Cardiac muscle cell (in vitro differentiated cells and primary cell): Measurements from ENCODE around the gene RUNX3. TPM values are rescaled to one million over a fixed set of nuclear protein-coding genes. Genes with fewer than 3 reads are reported as not detected.

ENCODE experiments used
- DNase-seq, 2 donors: peaks; one replicate each; pipeline versions ENCODE4 v3.0.0 to v3.0.0-alpha.2; 2010 to 2017; ENCODE audit warnings: low read depth in 1 of 2, low spot score in 1 of 2
- H3K27ac ChIP-seq: fragments of 200-600 bp; sonication (generic); 2 replicates; pipeline ENCODE4 v1.5.1; 2016
- H3K27me3 ChIP-seq: fragments of 200-600 bp; sonication (generic); 2 replicates; pipeline ENCODE4 v1.6.0; 2016; ENCODE audit warnings: control low read depth
- H3K36me3 ChIP-seq: fragments of 200-600 bp; sonication (generic); 2 replicates; pipeline ENCODE4 v1.5.1; 2016; ENCODE audit warnings: control low read depth
- H3K4me1 ChIP-seq: fragments of 200-600 bp; sonication (generic); 2 replicates; pipeline ENCODE4 v1.8.1; 2017; ENCODE audit warnings: low read depth, mild to moderate bottlenecking, mixed run types
- H3K4me3 ChIP-seq: fragments of 200-600 bp; sonication (generic); 2 replicates; pipeline ENCODE4 v1.5.1; 2016; ENCODE audit warnings: mild to moderate bottlenecking
- H3K9me3 ChIP-seq: fragments of 200-600 bp; sonication (generic); 2 replicates; pipeline ENCODE4 v1.5.1; 2017; ENCODE audit warnings: low read depth, mild to moderate bottlenecking, control low read depth
- polyA plus RNA-seq: library from polyadenylated mRNA; unstranded; fragments of >200 nt; fragmentation: Nextera tagmentation; extraction: Ambion mirVana; gene quantifications from 2 replicates; pipeline ENCODE4 v1.2.1, GENCODE V29; 2016
- total RNA-seq: library from RNA; depleted of rRNA; stranded (reverse); fragments of >200 nt; gene quantifications from 2 replicates; pipeline ENCODE4 v1.2.3, GENCODE V29; 2016
- TF ChIP-seq, protein P1 (sequence below): IDR thresholded peaks from 2 replicates; pipeline ENCODE4 v1.5.1; 2012; ENCODE audit warnings: low read depth, mild to moderate bottlenecking, low read length

Gene RUNX3
- total and polyA plus RNA-seq, 2 experiments from 2014 or later = not detected

DNA sequence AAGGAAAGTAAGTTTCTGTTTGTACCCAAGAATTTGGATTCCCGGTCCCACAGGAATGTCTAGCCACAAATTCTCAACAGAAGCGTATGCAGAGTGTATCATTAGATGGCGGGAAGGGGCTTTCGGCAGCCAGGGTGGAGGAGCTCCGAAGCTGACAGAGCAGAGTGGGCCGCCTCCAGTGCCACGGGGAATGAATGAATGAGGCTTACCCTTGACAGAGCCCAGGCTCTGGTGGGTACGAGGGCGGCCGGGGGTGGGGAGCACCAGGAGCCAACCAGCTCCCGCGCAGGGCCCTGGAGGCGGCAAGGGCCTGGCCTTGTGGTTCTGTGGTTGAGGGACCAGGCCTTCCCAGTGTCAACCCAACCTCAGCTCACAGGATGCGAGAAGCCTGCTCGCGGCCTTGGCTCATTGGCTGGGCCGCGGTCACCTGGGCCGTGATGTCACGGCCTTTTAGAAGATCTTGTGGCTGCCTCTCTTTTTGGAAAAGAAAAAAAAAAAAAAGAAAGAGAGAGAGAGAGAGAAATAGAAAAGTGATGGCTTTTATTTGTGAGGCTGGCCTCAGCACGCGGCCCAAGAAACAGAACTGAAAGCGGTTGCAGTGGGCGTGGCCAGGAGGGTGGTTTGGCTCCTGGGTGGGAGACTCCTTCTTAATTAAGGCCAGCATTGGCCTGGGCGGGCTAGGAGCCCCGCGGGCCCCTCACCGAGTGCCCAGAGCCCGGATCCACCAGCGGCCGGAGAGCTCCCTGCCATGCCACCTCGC lies 34.9 kb upstream of the RUNX3 start:
- TF ChIP-seq, protein P1, sequence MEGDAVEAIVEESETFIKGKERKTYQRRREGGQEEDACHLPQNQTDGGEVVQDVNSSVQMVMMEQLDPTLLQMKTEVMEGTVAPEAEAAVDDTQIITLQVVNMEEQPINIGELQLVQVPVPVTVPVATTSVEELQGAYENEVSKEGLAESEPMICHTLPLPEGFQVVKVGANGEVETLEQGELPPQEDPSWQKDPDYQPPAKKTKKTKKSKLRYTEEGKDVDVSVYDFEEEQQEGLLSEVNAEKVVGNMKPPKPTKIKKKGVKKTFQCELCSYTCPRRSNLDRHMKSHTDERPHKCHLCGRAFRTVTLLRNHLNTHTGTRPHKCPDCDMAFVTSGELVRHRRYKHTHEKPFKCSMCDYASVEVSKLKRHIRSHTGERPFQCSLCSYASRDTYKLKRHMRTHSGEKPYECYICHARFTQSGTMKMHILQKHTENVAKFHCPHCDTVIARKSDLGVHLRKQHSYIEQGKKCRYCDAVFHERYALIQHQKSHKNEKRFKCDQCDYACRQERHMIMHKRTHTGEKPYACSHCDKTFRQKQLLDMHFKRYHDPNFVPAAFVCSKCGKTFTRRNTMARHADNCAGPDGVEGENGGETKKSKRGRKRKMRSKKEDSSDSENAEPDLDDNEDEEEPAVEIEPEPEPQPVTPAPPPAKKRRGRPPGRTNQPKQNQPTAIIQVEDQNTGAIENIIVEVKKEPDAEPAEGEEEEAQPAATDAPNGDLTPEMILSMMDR = no peak
- no peak overlapping the region for H3K4me3 ChIP-seq
- H3K27ac ChIP-seq = no peak overlapping the region
- DNase-seq = no peak
- no peaks in the 10 kb centered on the region for H3K9me3 ChIP-seq
- no peaks in the 10 kb centered on the region for H3K36me3 ChIP-seq
- no peaks in the 10 kb centered on the region for H3K4me1 ChIP-seq
- no peaks in the 10 kb centered on the region for H3K27me3 ChIP-seq

DNA sequence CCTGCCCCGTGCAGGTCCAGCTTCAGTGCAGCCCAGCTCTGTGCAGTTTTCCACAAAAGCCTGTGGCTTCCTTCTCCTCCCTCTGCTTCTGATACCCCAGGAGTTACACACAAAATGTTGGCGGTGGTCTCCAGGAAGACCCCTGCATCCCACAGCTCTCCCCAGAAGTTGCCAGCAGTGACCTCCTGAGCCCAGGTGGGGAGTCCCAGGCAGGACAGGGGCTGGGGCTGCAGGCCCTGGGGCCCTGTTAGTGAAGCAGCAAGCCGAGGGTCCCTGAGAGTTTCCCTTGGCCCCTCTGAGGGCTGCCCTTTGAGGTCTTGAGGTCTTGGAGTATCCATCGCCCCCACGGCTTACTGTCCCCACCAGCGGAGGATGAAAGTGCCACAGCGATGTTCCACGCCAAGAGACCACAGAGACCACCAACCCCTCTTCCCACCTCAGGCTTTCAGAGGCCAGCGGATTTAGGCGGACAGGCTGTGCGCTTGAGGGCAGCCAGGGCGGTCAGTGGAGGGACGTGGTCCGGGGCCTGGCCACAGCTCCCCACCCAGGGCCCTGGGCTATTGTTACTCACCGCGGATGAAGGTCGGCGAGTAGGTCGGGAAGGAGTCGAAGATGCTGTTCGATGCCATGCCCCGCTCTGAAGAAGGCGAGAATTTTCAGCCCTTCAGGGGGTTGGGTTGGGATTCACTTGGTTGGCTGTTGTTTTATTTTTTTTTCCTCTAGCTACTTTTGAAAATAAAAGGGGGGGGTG lies 34.0 kb upstream of the RUNX3 start:
- no peak overlapping the region for H3K4me3 ChIP-seq
- no peaks in the 10 kb centered on the region for H3K4me1 ChIP-seq
- no peak overlapping the region for H3K27ac ChIP-seq
- TF ChIP-seq, protein P1 = no peak
- DNase-seq = no peak
- no peaks in the 10 kb centered on the region for H3K36me3 ChIP-seq
- H3K9me3 ChIP-seq = no peaks in the 10 kb centered on the region
- no peaks in the 10 kb centered on the region for H3K27me3 ChIP-seq

DNA sequence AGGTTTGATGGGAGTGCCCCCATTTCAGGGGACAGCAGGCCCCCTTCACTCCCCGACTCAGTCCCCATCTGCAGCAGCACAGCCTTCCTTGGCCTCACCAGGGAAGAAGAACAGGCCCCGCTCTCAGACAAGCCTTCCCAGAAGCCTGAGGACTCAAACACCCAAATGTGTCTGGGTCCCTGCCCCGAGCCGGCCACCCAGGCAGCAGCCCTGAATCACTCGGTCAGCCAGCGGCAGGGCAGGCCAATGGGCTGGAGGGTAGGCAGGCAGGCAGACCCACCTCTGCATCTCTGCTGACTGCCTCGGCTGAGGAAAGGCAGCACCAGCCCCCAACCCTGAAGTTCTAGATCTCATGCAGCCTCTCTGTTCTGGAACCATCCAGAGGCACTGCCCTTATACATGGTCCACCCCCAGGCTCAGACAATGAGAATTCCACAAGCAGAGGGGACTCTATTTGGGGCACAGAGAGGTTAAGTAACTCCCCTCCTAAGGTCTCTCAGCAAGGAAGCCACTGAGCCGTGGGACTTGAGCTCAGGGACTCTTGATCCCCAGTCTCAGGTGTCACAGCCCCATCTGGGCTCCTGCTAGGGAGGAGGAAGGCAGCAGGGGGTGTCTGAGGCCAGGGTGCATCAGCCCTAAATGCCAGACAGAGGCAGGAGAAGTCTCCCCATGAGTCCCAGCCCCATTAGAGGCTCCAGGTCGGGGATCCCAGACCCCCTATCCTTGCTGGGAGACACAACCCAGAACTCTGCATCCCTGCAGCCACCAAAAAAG lies 33.2 kb upstream of the RUNX3 start:
- Histone ChIP-seq H3K36me3 (no peaks in the 10 kb centered on the region), H3K4me3 (no peak overlapping the region), H3K4me1 (no peaks in the 10 kb centered on the region), H3K27ac (no peak overlapping the region), H3K27me3 (no peaks in the 10 kb centered on the region), H3K9me3 (no peaks in the 10 kb centered on the region)
- no peak for DNase-seq
- TF ChIP-seq, protein P1 = no peak

DNA sequence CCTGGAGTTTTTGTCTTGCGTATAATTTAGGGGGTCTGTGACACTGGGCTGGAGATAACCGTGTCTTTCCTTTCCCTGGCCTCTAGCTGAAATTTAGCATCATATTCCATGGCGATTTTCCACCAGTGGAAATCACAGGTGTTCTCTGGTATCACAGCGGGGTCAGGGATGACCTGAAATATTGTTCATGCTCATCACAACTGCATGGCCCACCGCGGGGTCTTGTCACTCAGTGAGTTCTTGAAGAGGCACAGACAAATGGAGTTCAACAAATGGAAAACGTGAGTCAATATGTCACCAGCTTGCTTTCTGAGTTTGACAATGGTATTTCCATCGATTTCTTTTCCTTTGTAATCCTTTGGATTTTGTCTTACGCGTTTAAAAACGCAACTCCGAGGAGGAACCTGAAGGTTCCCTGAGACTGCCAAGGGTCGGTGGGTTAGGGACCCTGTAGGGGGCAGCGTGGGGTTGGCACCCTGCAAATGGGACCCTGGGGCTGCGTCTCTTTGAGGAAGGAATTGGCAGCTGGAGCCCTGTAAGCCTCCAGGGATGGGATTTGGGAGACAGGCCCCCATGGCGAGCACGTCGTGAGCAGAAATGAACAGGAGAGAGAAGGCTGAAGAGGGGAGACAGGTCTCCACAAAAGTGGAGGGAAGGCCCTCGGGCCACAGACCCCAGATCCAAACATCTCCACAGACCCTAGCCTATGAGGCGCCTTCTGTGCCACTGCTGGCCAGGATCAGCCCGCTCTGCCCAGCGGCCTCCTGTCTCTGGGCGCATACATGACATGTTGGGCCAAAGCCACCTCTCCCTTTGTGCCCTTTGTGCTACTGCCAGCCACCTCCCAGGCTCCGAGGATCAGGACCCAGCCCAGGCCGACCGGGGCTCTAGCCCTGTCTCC lies 32.1 kb upstream of the RUNX3 start:
- TF ChIP-seq, protein P1 = no peak
- no peaks in the 10 kb centered on the region for H3K36me3 ChIP-seq
- H3K27me3 ChIP-seq = no peaks in the 10 kb centered on the region
- H3K4me1 ChIP-seq = no peaks in the 10 kb centered on the region
- no peak overlapping the region for H3K4me3 ChIP-seq
- no peaks in the 10 kb centered on the region for H3K9me3 ChIP-seq
- no peak overlapping the region for H3K27ac ChIP-seq
- peak in 1 of 2 donors; percentile 21 for DNase-seq

DNA sequence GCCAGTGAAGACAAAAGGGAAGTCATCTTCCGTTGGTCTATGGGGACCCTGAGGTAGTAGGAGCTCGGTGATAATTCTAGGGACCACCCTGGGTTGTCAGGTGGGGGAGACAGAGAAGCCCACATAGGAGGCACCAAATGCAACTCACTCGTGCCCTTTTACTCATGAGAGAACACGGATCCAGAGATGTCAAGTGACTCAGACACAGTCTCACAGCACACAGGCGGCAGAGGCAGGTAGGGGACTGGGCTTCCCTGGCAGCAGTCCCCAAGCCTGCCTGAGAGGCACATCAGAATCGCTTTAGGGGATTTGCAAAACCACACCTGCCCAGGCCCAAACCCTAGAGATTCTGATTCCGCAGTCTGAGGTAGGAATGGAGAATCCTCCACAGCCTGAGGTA lies 31.3 kb upstream of the RUNX3 start:
- no peaks in the 10 kb centered on the region for H3K4me1 ChIP-seq
- no peak for DNase-seq
- no peak overlapping the region for H3K4me3 ChIP-seq
- H3K36me3 ChIP-seq = no peaks in the 10 kb centered on the region
- no peaks in the 10 kb centered on the region for H3K9me3 ChIP-seq
- TF ChIP-seq, protein P1 = no peak
- H3K27ac ChIP-seq = no peak overlapping the region
- no peaks in the 10 kb centered on the region for H3K27me3 ChIP-seq
